HEK293T (cell line): Measurements from ENCODE around the gene SIK2.

Experiments
- ARNT ChIP-seq: fragments of 450-650 bp; IDR thresholded peaks from 2 replicates; pipeline ENCODE4 v1.6.1; 2017; ENCODE audit warnings: mild to moderate bottlenecking
- HDGF ChIP-seq: fragments of 450-650 bp; IDR thresholded peaks from 2 replicates; pipeline ENCODE4 v1.6.1; 2017; ENCODE audit warnings: antibody characterized with exemption, borderline replicate concordance
- NFRKB ChIP-seq: fragments of 450-650 bp; IDR thresholded peaks from 2 replicates; pipeline ENCODE4 v1.6.1; 2016; ENCODE audit warnings: mild to moderate bottlenecking, moderate library complexity
- SP1 ChIP-seq: fragments of 450-650 bp; IDR thresholded peaks from 2 replicates; pipeline ENCODE4 v1.6.1; 2017

DNA sequence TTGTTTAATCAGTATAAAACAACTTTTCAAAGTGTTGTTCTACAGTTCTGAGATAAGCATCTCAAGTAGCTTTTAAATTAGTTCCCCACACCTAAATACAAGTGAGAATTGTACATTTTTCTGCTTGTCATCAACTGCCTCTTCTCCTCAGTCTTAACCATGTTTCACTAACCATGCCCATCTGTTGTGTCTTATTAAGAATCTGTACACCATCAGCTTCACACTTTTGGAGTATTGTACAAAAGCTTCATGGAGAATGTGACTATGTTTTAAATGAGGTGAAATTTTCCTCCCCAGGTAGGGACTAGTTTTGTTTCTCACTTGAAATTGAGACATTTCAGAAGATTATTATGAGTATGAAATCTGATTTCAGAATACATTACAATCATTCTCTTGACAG lies 52.4 kb downstream of the SIK2 start:
- TF ChIP-seq SP1 (no peak), HDGF (no peak), ARNT (no peak), NFRKB (no peak)
